GM12891 (cell line): ENCODE measurements around the gene P2RY4.

Experiments used
- POLR2A ChIP-seq: IDR thresholded peaks from 2 replicates; pipeline ENCODE4 v1.6.1; 2011; ENCODE audit warnings: low read depth, low read length, control low read depth
- POLR2AphosphoS5 ChIP-seq: IDR thresholded peaks from 2 replicates; pipeline ENCODE4 v1.6.1; 2011; ENCODE audit warnings: low read depth, low read length, control low read depth
- SPI1 ChIP-seq: IDR thresholded peaks from 2 replicates; pipeline ENCODE4 v1.6.1; 2011; ENCODE audit warnings: low read depth, low read length, control low read depth
- TAF1 ChIP-seq: IDR thresholded peaks from 2 replicates; pipeline ENCODE4 v1.6.1; 2011; ENCODE audit warnings: low read depth, low read length, control low read depth

GRCh38 chrX:70247252-70247651 lies 12.8 kb downstream of the P2RY4 start:
- TF ChIP-seq SPI1, result no peak
- TF ChIP-seq POLR2A, result no peak
- no peak for TF ChIP-seq TAF1
- TF ChIP-seq POLR2AphosphoS5, result no peak
